ENCODE results near the gene PPP5C.
"Not testable (repeated sequence)": the region's sequence is repeated elsewhere in the genome, so short reads cannot be mapped to it uniquely, and the experiment has no call there.

The PPP5C gene, protein sequence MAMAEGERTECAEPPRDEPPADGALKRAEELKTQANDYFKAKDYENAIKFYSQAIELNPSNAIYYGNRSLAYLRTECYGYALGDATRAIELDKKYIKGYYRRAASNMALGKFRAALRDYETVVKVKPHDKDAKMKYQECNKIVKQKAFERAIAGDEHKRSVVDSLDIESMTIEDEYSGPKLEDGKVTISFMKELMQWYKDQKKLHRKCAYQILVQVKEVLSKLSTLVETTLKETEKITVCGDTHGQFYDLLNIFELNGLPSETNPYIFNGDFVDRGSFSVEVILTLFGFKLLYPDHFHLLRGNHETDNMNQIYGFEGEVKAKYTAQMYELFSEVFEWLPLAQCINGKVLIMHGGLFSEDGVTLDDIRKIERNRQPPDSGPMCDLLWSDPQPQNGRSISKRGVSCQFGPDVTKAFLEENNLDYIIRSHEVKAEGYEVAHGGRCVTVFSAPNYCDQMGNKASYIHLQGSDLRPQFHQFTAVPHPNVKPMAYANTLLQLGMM

DNA sequence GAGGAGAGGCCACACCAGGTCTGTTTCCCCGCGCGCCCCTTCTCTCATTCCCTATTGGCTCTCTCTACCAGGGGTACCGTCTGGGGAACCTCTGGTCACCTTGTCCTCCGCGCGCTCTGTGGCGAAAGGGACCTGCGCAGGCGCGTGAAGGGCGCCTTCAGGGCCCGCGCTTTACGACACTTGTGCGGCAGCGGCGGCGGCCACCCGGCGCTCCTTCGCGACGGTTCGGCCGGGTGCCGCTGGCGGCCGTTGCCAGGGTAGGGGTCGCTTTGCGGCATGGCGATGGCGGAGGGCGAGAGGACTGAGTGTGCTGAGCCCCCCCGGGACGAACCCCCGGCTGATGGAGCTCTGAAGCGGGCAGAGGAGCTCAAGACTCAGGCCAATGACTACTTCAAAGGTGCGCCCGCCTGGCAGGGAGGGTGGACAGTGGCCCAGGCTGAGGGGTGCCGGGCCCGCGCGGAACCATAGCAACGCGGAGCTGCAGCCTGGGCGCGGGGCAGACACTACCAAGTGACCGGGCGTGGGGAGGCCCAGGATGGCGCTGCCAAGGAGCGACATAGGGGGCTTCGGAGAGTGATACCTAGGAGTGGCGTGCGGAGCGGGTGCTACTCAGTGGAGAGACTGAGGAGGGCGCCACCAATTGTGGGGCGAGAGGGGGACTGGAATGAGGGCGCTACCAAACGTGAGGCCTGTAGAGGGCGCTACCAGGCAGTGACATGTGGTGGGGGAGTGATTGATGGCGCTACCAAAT lies at the start of gene PPP5C:
Gene PPP5C (plus strand): TSS at position 267 of the 751 bp plus-strand sequence. CDS start 10 bp downstream, at position 277.
- peak; percentile 88 for DNase-seq

DNA sequence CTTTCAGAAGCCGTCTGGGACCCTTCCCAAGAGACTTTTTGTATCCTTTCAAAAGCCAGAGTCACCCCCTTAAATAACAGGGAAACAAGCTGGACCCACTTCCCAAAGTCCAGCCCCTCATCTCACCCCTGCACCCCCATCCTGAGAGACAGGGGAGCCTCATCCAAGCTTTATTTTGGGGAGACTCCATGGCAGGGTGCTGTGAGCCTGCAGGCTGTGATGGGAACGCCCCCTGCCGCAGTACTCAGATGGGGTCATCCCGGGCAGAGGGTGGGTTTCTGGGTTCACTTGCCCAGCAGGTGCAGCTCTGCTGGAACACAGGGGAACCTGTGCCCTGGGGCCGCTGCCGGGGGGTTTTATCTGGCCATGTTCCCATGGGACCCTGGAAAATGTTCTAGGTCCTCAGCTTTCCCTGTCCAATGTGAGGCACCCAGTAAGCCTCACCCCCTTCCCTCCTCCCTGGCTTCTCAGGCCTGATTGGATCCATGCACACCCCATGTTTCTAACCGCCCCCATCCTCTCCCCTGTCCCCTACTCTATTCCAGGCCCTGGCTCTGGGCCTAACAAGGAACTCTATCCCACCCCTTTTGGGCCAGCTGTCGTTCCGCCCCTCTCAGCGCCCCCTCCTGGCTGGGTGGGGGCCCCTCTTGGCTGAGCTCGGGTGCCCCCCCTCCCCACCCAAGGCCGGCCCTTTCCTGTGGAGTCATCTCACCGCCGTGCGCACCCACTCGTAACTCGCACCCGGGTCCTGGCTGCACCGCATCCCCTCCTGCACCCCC lies 49.0 kb upstream of the PPP5C start:
- DNase-seq: no peak

DNA sequence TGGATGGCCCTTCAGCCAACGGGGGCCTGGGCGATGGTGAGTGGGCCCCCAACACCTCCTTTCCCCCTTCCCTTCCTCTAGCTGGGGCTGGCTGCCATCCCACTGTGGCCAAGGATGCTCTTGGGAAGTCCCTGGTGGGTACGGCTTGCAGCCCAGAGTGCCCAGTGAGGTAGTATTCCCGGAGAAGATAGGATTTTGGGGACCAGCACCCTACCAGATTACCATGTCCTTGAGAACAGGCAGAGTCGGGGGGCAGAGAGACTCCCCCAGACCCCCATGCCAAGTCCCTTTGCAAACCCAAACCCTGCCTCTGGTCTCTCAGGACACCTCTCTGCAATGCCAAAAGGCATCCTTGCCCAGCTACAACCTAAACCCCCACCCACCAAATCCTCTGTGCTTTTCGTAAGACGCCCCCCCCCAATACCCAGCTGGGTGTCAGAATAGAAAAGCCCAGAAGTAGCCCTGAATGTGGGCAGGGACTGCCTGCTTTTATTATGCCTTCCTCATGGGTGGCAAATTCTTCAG lies 48.3 kb upstream of the PPP5C start:
- DNase-seq: no peak

DNA sequence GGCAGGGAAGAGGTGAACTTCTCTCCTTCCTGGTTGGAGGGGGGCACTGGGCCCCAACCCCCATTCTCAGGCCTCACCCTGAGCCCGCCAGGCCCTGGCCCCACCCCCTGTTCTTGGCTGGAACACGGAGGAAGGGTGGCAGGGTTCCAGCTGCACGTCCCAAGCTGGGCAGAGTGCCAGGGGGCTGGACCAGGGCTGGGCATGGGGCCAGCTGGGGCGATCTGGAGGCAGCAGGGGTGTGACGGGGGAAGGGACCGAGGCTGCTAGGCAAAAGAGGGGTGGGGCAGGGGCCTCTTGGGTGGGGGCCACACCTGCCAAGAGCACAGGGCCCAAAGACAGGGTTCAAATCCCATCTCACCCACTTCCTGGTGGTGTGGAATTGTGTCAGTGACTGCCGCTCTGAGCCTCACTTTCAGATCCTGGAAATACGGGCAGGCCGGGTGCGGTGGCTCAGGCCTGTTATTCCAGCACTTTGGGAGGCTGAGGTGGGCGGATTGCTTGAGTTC lies 47.8 kb upstream of the PPP5C start:
- no peak for DNase-seq

DNA sequence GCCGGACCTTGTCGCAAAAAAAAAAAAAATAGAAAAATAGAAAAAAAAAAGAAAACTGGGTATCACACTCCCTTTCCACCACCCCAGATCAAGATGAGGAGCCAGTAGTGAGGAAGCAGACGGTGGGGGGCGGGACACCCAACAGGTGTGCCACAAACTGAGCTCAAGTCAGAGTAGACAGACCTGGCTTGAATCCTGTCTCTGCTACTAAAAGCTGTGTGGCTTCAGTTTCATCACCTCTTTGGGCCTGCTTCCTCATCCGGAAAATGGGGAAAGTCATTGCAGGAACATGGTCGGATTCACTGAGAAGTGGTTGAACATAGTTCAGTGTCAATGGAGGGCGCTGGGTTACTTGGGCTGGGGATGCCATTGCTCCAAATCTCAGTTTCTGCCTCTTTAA lies 47.2 kb upstream of the PPP5C start:
- DNase-seq: no peak

DNA sequence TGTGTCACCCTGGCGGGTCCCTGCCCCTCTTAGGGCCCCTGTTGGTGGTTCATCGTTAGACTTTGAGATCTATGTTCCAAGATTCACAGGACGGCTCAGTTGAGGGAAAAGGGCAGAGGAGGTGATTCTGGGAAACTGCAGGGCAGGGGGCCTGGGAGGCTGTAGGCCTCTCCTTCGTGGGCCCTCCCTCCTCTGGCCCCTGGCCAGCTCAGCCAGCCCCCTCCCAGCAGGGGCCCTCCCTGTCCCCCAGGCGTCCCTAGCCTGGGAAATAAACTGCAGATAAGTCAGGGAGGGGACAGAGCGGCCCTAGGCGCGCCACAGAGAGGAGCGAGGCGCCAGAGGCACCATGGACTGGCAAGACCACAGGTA lies 43.6 kb upstream of the PPP5C start:
- DNase-seq: no peak

DNA sequence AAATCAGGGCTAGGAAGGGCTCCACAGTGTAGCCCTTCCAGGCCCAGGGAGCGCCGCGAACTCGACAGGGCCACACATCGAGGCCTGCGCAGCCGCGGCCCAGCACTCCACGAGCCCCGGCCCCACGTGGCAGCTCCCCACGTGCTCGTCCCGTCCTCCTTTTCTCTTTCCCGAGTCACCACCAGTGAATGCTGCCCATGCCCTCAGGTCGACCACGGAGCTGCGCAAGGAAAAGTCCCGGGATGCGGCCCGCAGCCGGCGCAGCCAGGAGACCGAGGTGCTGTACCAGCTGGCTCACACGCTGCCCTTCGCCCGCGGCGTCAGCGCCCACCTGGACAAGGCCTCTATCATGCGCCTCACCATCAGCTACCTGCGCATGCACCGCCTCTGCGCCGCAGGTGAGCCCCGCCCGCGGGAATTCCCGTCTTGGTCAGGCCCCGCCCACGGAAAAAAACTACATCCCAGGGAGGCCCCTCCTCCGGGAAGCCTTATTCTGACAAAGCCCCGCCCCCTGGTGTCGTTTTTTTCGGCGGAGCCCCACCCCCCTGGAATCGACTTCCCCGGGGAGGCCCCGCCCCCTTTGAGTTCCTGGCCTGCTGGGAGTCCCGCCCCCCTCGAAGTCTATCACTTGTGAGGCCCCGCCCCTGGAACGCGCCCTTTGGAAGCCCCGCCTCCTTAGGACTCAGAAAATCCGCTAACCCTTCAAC lies 43.0 kb upstream of the PPP5C start:
- no peak for DNase-seq

DNA sequence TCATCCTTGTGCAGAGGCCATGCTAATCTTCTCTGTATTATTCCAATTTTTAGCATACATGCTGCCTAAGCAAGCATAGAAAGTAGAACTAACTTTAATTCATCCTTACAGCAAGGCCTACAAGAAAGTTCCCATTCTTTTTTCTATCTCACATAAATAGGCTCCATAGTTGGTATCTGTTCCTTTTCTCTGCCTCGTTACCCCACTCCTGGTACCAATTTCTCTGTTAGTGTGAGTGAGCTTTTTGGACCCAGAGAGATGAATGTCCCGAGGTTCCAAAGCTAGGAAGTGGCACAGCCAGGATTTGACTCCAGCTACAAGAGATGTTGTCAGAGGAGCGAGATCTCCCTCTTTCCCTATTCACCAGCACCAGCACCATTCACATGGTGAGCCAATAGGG lies 40.4 kb upstream of the PPP5C start:
- no peak for DNase-seq

DNA sequence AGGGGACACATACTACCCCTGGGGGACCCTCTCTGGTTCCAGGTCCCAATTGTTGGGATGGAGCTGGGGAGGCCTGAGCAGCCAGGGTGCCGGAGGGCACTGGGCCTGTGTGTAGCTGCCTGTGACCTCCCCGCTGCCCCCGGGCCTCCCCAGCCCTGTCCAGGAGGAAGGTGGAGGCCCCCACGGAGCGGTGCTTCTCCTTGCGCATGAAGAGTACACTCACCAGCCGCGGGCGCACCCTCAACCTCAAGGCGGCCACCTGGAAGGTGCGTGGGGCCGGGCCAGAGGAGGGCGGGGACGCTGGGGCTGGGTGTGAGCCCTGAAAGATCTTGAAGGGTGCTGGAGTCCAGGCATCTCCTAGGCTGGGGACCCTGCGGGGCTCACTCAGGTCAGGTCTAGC lies 38.4 kb upstream of the PPP5C start:
- no peak for DNase-seq

DNA sequence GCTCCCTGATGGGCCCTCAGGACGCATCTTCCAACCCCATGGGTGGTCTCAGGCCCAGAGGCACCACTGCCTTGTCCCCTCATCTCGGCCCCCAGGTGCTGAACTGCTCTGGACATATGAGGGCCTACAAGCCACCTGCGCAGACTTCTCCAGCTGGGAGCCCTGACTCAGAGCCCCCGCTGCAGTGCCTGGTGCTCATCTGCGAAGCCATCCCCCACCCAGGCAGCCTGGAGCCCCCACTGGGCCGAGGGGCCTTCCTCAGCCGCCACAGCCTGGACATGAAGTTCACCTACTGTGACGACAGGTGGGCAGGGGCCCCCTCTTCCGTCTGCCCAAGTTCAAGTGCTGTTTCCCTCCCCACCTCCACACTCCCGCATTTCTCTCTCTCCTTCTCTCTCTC lies 37.8 kb upstream of the PPP5C start:
- DNase-seq: no peak

DNA sequence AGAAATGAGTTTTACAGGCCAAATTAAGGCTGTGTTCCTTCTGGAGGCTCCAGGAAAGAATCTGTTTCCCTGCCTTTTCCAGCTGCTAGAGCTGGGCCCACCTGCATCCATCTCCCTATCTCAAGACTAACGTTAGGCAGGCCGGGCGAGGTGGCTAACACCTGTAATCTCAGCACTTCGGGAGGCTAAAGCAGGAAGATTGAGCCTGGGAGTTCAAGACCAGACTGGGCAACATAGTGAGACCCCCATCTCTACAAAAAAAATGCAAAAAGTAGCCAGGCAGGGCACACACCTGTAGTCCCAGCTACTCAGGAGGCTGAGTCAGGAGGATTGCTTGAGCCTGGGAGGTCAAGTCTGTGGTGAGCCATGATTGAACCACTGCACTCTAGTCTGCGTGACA lies 35.4 kb upstream of the PPP5C start:
- DNase-seq: no peak

DNA sequence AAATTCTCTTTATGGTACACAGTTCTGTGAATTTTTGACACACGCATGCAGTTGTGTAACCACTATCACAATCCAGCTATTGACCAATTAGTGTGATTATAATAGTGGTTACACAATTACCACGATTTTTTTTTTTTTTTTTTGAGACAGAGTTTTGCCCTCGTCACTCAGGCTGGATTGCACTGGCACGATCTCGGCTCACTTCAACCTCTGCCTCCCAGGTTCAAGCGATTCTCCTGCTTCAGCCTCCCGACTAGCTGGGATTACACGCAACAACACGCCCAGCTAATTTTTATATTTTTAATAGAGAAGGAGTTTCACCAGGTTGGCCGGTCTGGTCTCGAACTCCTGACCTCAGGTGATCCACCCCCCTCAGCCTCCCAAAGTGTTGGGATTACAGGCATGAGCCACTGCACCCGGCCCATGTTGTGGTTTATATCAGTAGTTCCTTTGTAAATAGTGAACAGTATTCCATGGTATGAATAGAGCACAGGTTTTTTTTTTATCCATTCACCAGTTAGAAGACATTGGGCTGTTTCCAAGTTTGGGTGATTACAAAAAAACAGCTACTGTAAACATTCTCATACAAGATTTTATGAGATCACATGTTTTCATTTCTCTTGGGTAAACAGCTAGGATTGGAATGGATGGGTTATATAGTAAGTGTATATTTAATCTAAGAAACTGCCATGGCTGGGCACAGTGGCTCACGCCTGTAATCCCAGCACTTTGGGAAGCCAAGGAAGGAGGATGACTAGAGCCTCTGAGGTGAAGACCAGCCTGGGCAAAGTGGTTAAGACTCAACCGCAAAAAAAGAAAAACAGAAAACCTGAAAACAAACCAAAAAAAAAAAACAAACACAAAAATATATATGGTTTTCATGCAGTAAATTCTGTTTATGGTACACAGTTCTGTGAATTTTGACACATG lies 33.1 kb upstream of the PPP5C start:
- not testable (repeated sequence) for DNase-seq

DNA sequence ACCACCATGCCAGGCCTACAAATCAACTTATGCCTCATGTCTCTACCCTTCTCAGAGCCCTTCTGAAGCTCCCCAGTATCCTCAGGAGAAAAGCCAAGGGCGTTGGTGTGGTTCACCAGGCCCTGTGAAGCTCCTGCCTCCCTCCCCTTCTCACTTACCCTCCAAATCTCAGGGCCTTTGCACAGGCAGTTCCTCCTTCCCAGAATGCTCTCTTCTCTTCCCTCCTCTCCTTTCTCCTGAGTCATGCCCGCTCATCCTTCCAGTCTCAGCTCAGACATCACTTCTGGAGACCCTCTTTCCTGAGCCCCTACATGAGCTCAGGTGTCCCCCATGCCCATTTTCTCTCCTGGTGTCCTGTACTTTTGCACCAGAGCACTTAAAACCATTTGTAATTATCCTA lies 29.5 kb upstream of the PPP5C start:
- DNase-seq: no peak

DNA sequence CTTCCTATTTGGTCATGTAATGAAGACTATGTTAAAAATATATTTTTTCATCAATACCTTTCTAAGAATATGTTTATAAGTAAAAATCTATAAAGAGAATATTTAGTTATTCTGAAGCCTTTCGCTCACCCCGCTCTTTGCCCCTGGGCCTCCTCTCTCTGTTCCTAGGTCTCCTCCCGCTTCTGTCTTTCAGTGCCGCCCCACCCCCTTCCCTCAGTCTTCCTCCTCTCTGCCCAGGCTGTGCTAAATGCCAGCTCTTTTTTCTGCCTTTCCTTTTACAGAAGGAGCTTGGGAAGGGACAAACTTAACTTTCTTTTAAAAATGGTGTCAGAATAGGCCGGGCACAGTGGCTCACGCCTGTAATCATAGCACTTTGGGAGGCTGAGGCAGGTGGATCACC lies 27.3 kb upstream of the PPP5C start:
- DNase-seq: no peak

DNA sequence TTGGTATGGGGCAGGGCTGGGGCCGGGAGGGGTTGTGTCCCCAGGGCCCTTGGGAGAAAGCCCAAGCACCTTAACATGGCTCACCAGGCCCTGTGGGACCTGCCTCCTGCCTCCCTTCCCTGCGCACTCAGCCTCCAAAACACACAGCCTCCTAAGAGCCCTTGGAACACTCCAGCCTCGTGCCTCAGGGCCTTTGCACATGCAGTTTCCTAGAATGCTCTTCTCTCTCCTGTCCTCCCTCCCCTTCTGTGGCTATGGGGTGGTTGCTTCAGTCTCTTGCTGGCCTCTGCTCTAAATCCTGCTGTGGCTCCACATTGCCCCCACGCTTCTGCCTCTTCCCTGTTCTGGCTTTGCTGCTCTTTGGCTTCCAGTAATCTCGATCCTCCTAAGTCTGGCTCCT lies 26.3 kb upstream of the PPP5C start:
- no peak for DNase-seq

DNA sequence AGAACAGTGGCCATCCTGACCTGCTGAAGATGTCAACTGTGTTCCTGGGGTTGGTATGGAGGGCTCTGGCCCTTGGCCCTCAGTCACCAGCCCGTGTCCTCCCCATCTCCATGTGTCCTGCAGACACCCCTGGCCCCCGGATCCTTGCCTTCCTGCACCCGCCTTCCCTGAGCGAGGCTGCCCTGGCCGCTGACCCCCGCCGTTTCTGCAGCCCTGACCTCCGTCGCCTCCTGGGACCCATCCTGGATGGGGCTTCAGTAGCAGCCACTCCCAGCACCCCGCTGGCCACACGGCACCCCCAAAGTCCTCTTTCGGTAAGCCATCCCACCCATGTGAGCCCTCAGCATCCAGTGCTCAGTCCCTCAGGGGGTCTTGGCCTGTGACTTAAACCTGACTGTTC lies 25.2 kb upstream of the PPP5C start:
- no peak for DNase-seq

DNA sequence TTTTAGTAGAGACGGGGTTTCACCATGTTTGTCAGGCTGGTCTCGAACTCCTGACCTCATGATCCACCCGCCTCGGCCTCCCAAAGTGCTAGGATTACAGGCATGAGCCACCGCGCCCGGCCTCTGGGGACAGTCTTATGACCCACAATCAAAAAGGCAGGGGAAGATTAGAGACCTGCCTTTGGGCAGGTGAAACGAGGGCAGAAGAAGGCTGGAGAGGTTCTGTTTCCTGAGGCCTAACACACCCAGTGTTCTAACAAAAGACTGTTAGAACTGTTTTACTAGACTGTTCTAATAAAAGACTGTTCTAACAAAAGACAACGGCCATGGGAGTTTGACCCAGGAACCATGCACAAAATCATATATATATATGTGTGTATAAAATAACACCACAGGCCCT lies 23.7 kb upstream of the PPP5C start:
- not testable (repeated sequence) for DNase-seq

DNA sequence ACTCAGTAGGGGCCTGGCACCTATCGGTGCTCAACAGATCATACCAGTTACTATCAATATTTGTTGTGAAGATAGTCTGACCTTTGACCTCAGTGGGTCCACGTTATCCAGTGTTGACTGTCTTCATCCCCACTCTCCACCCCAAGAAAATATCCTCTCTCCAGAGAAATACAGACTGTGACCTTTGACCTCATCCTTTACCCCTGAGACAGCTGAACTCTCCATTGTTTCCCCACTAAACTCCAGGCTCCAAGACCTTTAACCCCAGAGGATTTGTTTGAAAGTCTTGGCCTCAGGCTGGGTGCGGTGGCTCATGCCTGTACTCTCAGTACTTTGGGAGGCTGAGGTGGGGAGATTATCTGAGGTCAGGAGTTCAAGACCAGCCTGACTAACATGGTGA lies 22.6 kb upstream of the PPP5C start:
- DNase-seq: no peak

DNA sequence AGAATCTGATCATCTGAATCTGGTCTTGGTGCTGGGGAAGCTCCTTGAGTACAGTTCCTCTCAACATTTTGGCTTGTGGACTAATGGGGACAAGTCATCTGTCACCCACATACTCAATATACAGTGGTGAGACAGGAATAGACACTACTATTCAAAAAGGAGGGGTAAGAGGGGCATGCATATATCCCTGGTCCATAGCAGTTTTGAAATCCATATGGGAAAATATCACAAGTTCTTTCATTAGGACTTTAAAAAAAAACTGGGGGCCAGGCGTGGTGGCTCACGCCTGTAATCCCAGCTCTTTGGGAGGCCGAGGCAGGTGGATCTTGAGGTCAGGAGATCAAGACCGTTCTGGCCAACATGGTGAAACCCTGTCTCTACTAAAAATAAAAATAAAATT lies 20.3 kb upstream of the PPP5C start:
- DNase-seq: no peak

DNA sequence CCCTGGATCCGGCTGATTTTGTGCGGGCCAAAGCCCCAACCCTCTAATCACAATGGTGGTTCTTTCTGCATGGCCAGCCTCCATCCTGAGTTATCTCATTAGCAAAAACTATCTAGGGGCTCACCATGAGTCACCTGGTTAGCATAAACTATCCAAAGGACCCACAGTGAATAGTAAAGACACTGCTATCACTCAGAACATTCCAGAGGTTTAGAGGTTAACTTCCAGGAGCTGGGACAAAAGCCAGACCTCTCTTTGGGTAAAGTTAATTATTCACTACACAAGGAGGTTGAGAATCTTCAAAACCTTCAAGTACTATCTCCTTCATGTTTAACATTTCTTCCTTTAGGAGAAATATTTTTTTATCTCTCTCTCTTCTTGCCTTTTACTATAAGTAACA lies 18.8 kb upstream of the PPP5C start:
- DNase-seq: no peak

DNA sequence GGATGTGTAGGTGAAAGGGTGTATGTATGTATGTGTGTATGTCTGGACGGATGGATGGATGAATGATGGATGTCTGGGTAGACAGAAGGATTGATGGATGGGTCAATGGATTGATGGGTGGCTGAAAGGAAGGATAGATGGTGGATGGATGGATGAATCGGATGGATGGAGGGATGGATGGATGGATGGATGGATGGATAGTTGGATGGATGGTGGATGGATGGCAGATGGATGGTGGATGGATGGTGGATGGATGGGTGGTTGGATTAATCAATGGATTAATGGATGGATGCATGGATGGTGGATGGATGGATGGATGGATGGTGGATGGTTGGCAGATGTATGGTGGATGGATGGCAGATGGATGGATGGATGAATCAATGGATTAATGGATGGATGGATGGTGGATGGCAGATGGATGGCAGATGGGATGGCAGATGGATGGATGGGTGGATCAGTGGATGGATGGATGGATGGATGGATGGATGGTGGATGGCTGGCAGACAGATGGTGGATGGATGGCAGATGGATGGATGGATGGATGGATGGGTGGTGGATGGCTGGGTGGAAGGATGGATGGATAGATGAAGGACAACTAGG lies 16.5 kb upstream of the PPP5C start:
- no peak for DNase-seq
